HG02943 (cell line): ENCODE results near the gene PTPRE.

Experiments
- ATAC-seq: cut with Tn5 transposase; IDR thresholded peaks from one replicate; pipeline ENCODE4 v1.9.1; 2021; ENCODE audit warnings: mild to moderate bottlenecking, low read depth, moderate library complexity; ENCODE audit not compliant: unreplicated experiment

The PTPRE gene

GRCh38 chr10:127905001-127905847, 1.7 kb upstream of the PTPRE start:
- no peak for ATAC-seq

DNA sequence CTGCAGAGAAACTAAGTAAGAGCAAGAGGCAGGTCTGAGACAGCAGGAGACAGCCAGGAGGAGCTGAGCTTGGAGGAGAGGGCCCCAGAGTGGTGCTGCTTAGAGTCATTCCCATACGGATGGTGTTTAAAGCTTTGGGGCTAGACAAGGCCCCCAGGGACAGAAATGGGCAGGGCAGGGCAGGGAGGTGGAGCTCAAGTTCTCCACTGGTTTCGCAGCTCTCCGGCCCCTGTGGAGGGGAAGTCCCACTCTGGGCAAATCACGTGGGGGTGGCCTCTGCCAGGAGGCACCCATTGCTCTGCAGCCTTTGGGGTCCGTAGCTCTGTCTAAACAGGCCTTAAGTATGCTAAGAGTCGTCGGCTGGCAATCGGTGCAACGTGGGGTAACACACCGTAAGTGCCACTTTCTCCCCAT, 1.0 kb upstream of the PTPRE start:
- ATAC-seq: no peak

GRCh38 chr10:127907411-127908105, 655 bp downstream of the PTPRE start:
- ATAC-seq: no peak

DNA sequence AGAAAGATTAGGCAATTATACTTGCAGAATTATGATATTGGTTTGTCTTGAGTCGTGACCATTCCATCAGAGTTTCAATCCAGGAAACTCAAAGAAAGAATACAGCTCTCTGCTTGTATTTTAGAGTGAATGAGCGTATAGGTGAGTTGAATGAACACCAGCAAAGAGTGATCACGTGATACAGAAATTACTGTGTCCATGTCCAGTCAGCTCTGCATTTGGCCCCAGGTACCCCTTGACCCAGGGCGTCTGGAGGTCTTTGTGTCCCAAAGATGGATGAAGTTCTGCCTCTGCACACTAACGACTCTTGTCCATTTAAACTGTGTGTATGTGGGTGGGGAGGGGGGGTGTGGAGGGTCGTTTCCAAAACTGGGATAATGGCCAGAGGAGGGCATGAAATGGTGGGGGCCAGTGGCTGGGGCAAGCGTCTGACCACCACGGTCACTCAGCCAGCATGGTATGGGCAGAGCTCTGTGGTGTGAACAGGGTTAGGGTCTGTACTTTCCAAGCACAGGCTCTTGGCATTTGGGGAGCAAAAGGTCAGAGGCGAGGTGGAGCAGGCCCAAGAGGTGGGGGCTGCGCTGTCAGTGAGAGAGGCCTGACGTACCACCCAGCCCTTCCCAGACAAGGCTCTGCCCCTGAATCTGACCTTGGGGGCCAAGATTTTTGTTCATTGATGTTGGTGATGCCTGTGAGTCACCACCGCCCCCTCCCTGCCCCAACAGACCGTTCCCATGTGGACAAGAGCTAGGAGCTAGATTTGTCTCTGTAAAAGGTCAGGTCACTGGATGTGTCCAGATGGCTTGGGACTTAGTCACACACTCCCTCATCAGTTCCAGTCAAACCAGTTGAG, 1.4 kb downstream of the PTPRE start:
- no peak for ATAC-seq

DNA sequence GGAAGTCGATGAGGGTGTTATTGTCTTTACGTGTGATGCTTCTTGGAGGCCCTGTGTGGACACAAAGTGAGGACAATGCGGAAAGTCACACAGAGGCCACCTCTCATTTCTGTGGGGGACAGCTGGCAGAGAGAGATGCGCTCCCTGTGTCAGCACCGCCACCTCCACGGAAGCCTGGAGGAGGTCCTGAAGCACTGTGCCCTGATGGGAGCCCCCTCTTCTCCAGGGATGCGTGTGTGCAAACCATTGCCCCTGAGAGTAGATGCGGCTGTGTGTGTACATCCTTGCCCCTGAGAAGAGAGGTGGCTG, 2.0 kb downstream of the PTPRE start:
- no peak for ATAC-seq

- ATAC-seq: no peak
Observed at GRCh38 chr10:127909716-127910463, 3.0 kb downstream of the PTPRE start.

GRCh38 chr10:127910464-127910770, 3.5 kb downstream of the PTPRE start:
- ATAC-seq: no peak

GRCh38 chr10:127911218-127911866, 4.4 kb downstream of the PTPRE start:
- ATAC-seq: no peak

GRCh38 chr10:127911867-127912257, 5.0 kb downstream of the PTPRE start:
- no peak for ATAC-seq

- ATAC-seq: no peak
Observed at GRCh38 chr10:127912607-127913367, 5.9 kb downstream of the PTPRE start.

DNA sequence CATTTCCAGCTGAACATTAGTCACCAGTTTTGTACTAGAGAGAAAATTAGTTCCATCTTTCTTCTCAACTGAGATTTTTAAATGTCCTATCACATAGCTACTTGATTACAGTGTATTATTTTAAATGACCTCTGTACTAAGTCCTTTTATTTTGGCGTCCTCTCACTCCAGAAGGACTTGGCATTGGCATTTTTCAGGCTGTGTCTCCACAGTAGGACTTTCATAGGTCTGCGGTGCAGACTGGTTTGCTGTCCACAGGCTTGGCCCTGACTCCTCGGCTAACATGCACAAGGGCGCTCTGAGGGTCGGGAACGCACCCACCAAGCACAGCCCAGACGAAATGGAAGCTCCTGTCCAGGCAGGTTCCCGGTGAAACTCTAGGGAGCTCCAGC, 6.5 kb downstream of the PTPRE start:
- no peak for ATAC-seq

DNA sequence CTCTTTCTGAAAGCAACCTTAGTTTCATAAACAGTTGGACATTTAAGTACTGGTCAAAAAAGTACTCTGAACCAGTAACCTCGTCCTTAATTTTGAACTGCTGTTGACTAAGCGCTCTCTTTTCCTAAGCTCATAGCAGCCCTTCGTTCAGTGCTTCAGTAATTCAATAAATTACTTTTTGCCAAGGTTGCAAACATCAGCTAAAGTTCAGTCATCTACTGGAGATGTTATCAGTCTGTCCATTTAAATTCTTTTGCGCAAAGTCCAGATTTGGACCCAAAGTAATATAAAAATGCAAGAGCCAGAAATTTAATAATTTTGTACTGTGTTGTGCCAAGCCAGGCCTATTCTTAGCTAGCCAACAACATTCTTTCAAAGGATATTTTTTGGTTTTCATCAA, 8.4 kb downstream of the PTPRE start:
- no peak for ATAC-seq

DNA sequence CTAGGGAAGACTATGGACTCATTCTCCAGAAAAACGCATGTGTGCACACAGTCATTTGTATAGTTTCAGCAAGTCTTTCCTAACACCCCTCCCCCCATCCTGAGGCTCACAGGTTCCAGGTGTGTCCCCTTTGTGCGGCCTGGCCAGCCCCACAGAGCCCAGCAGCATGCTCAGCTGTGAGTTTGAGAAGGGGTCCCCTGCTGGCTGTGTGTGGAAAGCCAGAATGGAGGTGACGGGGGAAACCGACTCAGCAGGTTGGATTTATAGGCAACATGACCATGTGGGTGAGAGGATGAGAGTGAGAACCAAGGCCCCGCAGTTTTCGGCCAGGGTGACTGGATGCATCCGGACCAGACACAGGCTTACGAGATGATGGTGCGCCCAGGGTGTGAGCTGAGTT, 9.9 kb downstream of the PTPRE start:
- ATAC-seq: no peak

GRCh38 chr10:127918572-127918971, 11.7 kb downstream of the PTPRE start:
- ATAC-seq: no peak

DNA sequence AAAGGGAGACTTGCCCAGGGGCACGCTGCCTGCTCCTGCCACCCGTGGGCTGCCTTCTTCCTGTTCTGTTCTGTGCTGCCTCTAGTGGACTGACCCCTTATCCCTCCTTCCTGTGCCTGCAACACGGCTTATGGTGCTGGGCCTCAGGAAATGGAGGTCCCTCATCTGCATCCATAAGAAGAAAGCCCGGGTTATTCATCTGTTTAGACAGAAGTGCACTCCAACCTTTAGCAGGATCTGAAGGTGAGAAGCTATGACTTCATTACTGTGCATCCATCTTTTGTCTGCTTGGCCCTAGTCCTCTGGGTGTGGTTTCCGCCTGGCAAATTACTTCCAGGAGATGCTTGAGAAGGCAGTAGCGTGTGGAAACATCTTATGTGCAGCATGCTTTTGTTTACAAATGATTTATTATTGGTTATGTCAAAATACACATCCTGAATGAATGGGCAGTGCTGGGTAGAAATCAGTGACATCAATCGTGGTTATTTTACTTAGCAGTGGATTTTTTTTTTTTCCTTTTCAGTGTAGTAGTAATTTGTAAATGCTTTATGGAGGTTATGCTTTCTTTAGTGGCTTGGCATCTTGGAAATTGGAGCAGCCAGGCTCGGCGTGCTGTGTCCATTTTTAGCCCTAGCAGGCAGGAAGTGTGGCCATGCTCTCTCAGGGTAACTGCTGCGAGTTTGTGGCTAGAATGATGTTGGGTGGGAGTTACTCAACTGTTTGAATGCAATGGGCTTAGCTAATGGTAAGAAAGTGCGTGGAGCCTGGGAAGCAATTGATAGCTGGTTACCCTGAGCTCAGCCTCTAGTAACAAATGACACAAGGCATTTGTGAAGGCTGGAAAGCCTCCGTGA, 12.7 kb downstream of the PTPRE start:
- no peak for ATAC-seq

- ATAC-seq: no peak
Observed at GRCh38 chr10:127920306-127921074, 13.6 kb downstream of the PTPRE start.

GRCh38 chr10:127921075-127921752, 14.3 kb downstream of the PTPRE start:
- ATAC-seq: no peak
